ENCODE measurements around the gene XKR8.

DNA sequence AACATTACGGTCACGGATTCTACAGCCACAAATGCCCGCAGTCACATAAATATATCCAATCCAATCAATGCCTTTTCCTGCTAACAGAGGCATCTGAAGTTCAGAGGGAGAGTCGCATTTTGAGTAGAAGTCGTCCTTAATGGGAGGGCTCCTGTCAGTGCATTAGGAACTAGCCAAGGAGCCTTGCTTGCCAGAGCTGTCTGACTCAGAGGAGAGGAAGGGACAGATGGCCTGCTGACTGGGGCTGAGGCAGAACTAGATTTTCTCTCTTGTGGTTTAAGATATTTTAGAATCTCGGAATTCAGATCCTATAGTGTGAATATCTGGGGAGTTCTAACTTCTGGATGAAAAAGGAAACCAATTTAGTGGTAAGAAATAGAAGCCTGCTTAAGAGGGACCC lies 10.6 kb downstream of the XKR8 start:
- no peak for TF ChIP-seq FOXK2 (IDR thresholded peaks at IDR 0.05)
- no peak for TF ChIP-seq SUZ12 (IDR thresholded peaks at IDR 0.05)
- no peak for TF ChIP-seq SP1 (IDR thresholded peaks at IDR 0.05)

All from HEK293T (cell line).